Esophagus squamous epithelium (tissue), 5 donors: ENCODE results near the gene PRKX. TPM values are rescaled to one million over a fixed set of nuclear protein-coding genes. Genes with fewer than 3 reads are reported as not detected.

Source experiments
- DNase-seq: peaks from one replicate; lab custom pipeline; 2025; lab: John Stamatoyannopoulos, UW
- H3K27ac ChIP-seq, 4 donors: fragments of 200-600 bp; sonication (generic); one replicate each; pipeline ENCODE4 v1.5.1; 2016 to 2019; ENCODE audit warnings: mild to moderate bottlenecking in 1 of 4
- H3K27me3 ChIP-seq, 4 donors: fragments of 200-600 bp; sonication (generic); 1 replicate in 3 of 4; 2 replicates in 1 of 4; pipeline versions ENCODE4 v1.5.1 to v1.6.0; 2017 to 2021; ENCODE audit warnings: antibody characterized with exemption in 1 of 4
- H3K36me3 ChIP-seq, 3 donors: fragments of 200-600 bp; sonication (generic); one replicate each; pipeline ENCODE4 v1.5.1; 2016 to 2019
- H3K4me1 ChIP-seq, 3 donors: fragments of 200-600 bp; sonication (generic); one replicate each; pipeline ENCODE4 v1.5.1; 2017 to 2019
- H3K4me3 ChIP-seq, 4 donors: fragments of 200-600 bp; sonication (generic); 1 replicate in 3 of 4; 2 replicates in 1 of 4; pipeline ENCODE4 v1.5.1; 2016 to 2019; ENCODE audit warnings: mild to moderate bottlenecking in 2 of 4, moderate library complexity in 1 of 4
- H3K9me3 ChIP-seq, 3 donors: fragments of 200-600 bp; sonication (generic); one replicate each; pipeline ENCODE4 v1.5.1; 2016 to 2019
- CTCF ChIP-seq, 6 experiments: fragments of 450-650 bp in 4 of 6; fragments of 200-600 bp in 2 of 6; sonication (generic) in 2 of 6; IDR thresholded peaks; one replicate each; pipeline ENCODE4 v1.5.1; 2016 to 2019; ENCODE audit warnings: antibody characterized with exemption in 6 of 6, mild to moderate bottlenecking in 4 of 6, moderate library complexity in 4 of 6
- POLR2A ChIP-seq, 4 donors: fragments of 450-650 bp; IDR thresholded peaks; one replicate each; pipeline ENCODE4 v1.6.1; 2017; ENCODE audit warnings: antibody characterized with exemption in 4 of 4, mild to moderate bottlenecking in 4 of 4, moderate library complexity in 3 of 4
- WGBS, 2 donors: methylation state at CpG; one replicate each; pipeline ENCODE4 v1.1.5; 2018; 5-methylcytosine and 5-hydroxymethylcytosine counted together
- intact Hi-C: fragments of 100-400 bp; cut with DNase I; formaldehyde crosslinking; loops from one replicate; pipeline ENCODE4 v1.15.0; 2022
- total RNA-seq, 4 donors: library from RNA; depleted of rRNA; stranded (reverse); fragments of >200 nt; gene quantifications; one replicate each; pipeline ENCODE4 v1.1.0, GENCODE V29; 2016
- donor health status: DM: yes; HTN: yes; CAD: no.

The PRKX gene
- total RNA-seq, 4 donors from 2014 or later: 27.8 to 56.0 (median 34.5) TPM

DNA sequence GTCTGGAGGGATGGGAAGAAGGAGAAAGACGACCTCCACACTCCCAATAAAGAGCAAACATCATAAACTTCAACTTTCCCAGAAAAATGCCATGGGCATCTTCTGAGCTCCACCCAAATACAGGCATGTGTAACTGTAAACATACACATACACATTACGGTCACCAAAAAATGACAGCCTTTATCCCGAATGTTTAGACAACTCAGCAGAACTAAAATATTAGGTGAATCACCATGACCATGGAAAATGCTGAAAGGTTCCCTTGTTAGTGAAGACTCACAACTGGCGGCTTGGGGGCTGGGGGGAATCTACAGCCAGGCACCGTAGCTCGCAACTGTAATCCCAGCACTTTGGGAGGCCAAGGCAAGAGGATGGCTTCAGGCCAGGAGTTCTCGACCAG lies 33.0 kb downstream of the PRKX start:
- Histone ChIP-seq H3K27me3 (no peaks in the 10 kb centered on the region), H3K27ac (no peak overlapping the region), H3K9me3 (no peaks in the 10 kb centered on the region), H3K4me1 (peaks cover 0 to 10% (median 0%) of the 10 kb centered on the region in 3 donors), H3K36me3 (no peaks in the 10 kb centered on the region), H3K4me3 (no peak overlapping the region)
- no peak for TF ChIP-seq CTCF (IDR thresholded peaks at IDR 0.05)
- no peak for TF ChIP-seq POLR2A (IDR thresholded peaks at IDR 0.05)
- intact Hi-C loops: no loop called here
- no peak for DNase-seq
- WGBS, 2 donors: 89% methylated on average over 5 of the region's 7 CpGs

- H3K27ac ChIP-seq: no peak overlapping the region
- intact Hi-C loops: no loop called here
- no peak overlapping the region for H3K4me3 ChIP-seq
- no peak for DNase-seq
- no peaks in the 10 kb centered on the region for H3K27me3 ChIP-seq
- TF ChIP-seq CTCF (IDR thresholded peaks at IDR 0.05): no peak
- no peak for TF ChIP-seq POLR2A (IDR thresholded peaks at IDR 0.05)
- 75 to 83% methylated on average over 4 of the region's 4 CpGs for WGBS, 2 donors
- peaks cover 0 to 10% (median 0%) of the 10 kb centered on the region in 3 donors for H3K4me1 ChIP-seq
- H3K36me3 ChIP-seq: no peaks in the 10 kb centered on the region
- H3K9me3 ChIP-seq: no peaks in the 10 kb centered on the region
Observed at GRCh38 chrX:3679669-3680068, 33.8 kb downstream of the PRKX start.

GRCh38 chrX:3678328-3678727 lies 35.1 kb downstream of the PRKX start:
- intact Hi-C loops: no loop called here
- Histone ChIP-seq H3K4me3 (no peak overlapping the region), H3K27ac (no peak overlapping the region), H3K27me3 (no peaks in the 10 kb centered on the region), H3K36me3 (peaks cover 0 to 7% (median 2%) of the 10 kb centered on the region in 3 donors), H3K4me1 (peaks cover 0 to 10% (median 0%) of the 10 kb centered on the region in 3 donors), H3K9me3 (no peaks in the 10 kb centered on the region)
- 83% methylated on average over 6 of the region's 6 CpGs; no CpG with 5 or more reads in 1 of the 2 donors for WGBS, 2 donors
- no peak for DNase-seq
- TF ChIP-seq POLR2A (IDR thresholded peaks at IDR 0.05) (no peak), CTCF (IDR thresholded peaks at IDR 0.05) (no peak)

- DNase-seq: no peak
- H3K27ac ChIP-seq: no peak overlapping the region
- TF ChIP-seq POLR2A (IDR thresholded peaks at IDR 0.05) (no peak), CTCF (IDR thresholded peaks at IDR 0.05) (no peak)
- H3K4me1 ChIP-seq: peaks cover 0 to 10% (median 0%) of the 10 kb centered on the region in 3 donors
- H3K4me3 ChIP-seq: no peak overlapping the region
- 96% methylated on average over 8 of the region's 8 CpGs for WGBS, 2 donors
- no peaks in the 10 kb centered on the region for H3K9me3 ChIP-seq
- H3K36me3 ChIP-seq: peaks cover 0 to 41% (median 14%) of the 10 kb centered on the region in 3 donors
- no peaks in the 10 kb centered on the region for H3K27me3 ChIP-seq
- intact Hi-C loops: no loop called here
Observed at GRCh38 chrX:3674881-3675280, 38.6 kb downstream of the PRKX start.

DNA sequence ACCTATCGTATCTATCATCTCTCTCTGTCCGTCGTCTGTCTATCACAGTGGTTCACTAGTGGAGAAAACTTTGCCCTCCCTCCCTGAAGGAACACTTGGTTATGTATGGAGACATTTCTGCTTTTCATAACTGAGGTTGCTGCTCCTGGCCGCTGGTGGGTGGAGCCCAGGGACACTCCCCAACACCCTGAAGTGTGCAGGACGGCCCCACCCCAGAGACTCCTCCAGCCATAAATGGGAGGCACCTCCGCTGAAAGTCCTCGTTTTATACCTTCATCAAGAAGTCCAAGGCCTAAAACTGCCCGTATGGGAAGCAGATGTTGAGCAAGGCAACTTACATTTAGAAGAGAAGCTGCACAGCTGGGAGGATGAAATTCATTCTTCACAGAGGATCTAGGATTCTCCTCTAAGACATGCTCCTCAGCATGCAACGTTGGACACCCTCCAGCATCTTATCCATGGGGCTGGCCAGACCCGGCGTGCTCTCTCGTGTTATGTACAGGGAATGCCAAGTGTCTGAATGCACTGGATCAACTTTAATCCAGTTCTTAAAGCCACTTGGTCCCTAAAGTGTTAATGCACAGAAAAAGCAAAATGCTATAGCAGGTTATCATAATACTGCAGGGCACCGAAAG lies 43.5 kb downstream of the PRKX start:
- WGBS, 2 donors: 67 to 96% methylated on average over 3 to 10 of the region's 13 CpGs
- intact Hi-C loops: no loop called here

More for the DNA sequence above, 43.5 kb downstream of the PRKX start:
- Histone ChIP-seq H3K9me3 (no peaks in the 10 kb centered on the region), H3K4me1 (no peaks in the 10 kb centered on the region), H3K36me3 (peaks cover 0 to 66% (median 14%) of the 10 kb centered on the region in 3 donors), H3K4me3 (no peak overlapping the region), H3K27ac (no peak overlapping the region), H3K27me3 (no peaks in the 10 kb centered on the region)
- no peak for DNase-seq
- no peak for TF ChIP-seq POLR2A (IDR thresholded peaks at IDR 0.05)
- no peak for TF ChIP-seq CTCF (IDR thresholded peaks at IDR 0.05)
